ENCODE measurements around the gene SERF2. TPM values are rescaled to one million over a fixed set of nuclear protein-coding genes. Genes with fewer than 3 reads are reported as not detected.

The SERF2 gene
- 499 to 671 TPM (median 600 TPM) in 5 replicates for total RNA-seq (2022; extraction: Qiagen RNA extraction)

GRCh38 chr15:43791993-43792760 is at the start of gene SERF2:
Gene SERF2 (plus strand): TSS chr15:43792320. CDS start chr15:43792377, 57 bp downstream.

GRCh38 chr15:43746245-43746902 is 45.7 kb upstream of the SERF2 start, which contains the start of gene PDIA3:
Gene PDIA3 (plus strand): TSS chr15:43746438. CDS start chr15:43746540, 102 bp downstream.

DNA sequence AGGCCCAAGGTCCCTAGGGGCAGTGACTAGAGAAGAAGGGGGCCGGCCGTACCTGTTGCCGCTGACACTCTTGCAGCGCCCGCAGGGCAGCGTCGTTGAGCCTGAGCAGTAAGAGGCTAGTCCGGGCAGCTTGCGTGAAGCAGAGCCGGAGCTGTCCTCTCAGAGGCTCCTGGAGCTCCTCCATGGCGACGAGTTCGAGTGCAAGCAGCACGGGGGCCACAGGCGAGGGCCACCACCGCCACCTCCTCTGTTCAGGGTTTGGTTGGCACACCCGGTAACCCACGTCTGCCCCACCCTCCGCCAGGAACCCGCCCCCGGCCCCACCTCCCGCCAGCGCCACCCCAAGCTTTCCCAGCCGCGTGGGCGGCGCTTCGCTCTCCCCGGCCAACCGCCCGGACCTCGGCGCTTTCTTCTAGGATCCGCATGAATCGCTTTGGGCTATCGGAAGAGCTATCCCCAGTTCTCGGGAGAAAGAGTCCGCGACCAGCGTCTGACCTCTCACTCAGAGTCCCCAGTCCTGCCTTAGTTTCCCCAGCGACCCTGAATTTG is 15.3 kb upstream of the SERF2 start, which contains the start of gene ELL3:
Gene ELL3, minus strand, starts transcription at position 249 of the 549 bp plus-strand sequence. Its CDS starts 65 bp downstream, at position 184.

GRCh38 chr15:43799945-43800285 is 7.8 kb downstream of the SERF2 start, which contains the start of gene SERINC4:
Gene SERINC4 (minus strand): TSS chr15:43800220. CDS start chr15:43799986, 234 bp downstream.

DNA sequence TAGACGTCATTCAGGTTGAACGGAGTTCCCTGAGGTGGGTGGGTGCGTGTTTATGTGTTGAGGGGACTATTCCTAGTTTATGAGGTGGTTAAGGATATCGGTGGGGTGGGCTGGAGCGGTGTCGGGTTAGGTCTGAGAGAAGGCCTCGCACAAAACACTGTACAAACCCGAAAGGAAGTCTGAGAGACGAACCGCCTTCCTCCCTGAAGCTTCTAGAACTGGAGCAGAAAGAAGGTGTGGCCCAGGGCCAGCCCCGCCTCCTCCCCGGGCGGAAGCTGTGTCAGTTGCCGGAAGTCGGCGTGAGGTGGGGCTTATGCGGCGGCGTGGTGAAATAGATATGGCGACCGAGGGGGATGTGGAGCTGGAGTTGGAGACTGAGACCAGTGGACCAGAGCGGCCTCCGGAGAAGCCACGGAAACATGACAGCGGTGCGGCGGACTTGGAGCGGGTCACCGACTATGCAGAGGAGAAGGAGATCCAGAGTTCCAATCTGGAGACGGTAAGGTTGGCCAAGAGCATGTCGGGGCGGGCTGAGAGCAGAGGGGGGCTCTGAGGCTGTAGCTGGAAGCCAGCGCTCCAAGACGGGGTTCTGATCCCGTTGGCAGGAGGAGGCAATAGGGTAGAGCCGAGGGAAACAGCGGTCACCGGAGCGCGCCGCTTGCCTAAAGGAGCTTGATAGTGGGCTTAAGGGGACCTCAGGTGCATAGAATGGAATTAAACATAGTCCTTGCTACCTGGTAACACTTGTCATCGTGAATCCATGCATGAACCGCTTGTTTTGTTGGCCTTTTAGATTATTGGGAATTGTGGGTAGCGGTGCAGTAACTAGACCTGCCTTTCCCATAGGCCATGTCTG is 8.4 kb downstream of the SERF2 start, which contains the start of gene HYPK:
Gene HYPK, plus strand, starts transcription at position 314 of the 856 bp plus-strand sequence. Its CDS starts 24 bp downstream, at position 338.

GRCh38 chr15:43824302-43825246 is 32.5 kb downstream of the SERF2 start, which contains the start of gene MFAP1:
Gene MFAP1 (minus strand): TSS chr15:43824690. CDS start chr15:43824569, 121 bp downstream.

DNA sequence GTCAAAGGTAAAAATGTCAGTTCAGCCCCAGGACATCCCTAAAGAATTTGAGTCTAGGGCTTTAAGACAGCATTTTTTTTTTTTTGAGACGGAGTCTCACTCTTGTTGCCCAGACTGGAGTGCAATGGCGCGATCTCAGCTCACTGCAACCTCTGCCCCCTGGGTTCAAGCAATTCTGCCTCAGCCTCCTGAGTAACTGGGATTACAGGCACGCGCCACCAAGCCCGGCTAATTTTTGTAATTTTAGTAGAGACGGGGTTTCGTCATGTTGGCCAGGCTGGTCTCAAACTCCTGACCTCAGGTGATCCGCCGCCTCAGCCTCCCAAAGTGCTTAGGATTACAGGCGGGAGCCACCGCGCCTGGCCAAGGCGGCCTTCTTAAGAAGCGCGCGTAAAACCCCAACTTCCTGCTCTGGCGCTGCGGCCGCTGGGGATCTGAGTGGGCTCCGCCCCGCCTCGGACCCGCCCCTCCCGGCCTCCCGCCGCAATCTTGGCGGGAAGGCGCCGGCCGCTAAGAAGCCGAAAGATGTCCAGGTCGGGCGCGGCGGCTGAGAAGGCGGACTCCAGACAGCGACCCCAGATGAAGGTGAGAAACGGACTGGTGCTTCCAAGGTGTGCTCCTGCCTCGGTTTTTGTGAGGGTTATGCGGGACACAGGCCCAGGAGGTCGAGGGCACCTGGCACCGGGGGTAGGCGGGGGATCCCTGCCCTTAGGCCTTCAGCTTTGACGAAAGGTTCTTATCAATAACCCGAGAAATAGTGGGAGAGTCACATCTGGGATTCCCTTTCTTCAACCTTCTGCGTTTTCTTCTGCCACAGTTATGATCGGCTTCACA is 34.6 kb downstream of the SERF2 start, which contains the start of gene WDR76:
Gene WDR76, plus strand, starts transcription at position 495 of the 834 bp plus-strand sequence. Its CDS starts 31 bp downstream, at position 526.

Other genes with a start within 250 kb of the SERF2 start
- 4.7 to 7.8 TPM (median 5.4 TPM) in 5 replicates for gene PPIP5K1, start 202.1 kb upstream of the SERF2 start, total RNA-seq (2022; extraction: Qiagen RNA extraction)
- 2.4 to 5.3 TPM (median 3.9 TPM) in 5 replicates for gene CKMT1B, start 198.3 kb upstream of the SERF2 start, total RNA-seq (2022; extraction: Qiagen RNA extraction)
- 0.04 to 0.15 TPM (median 0.08 TPM) in 5 replicates for gene STRC, start 173.5 kb upstream of the SERF2 start, total RNA-seq (2022; extraction: Qiagen RNA extraction)
- 0.17 to 1.8 TPM (median 0.86 TPM) in 5 replicates for gene CATSPER2, start 143.5 kb upstream of the SERF2 start, total RNA-seq (2022; extraction: Qiagen RNA extraction)
- gene CKMT1A, start 98.5 kb upstream of the SERF2 start, total RNA-seq (2022; extraction: Qiagen RNA extraction): 2.4 to 3.3 TPM (median 2.8 TPM) in 5 replicates
- 299 to 388 TPM (median 334 TPM) in 5 replicates for gene PDIA3, start 45.9 kb upstream of the SERF2 start, total RNA-seq (2022; extraction: Qiagen RNA extraction)
- gene ELL3, start 15.4 kb upstream of the SERF2 start, total RNA-seq (2022; extraction: Qiagen RNA extraction): 0.95 to 2.0 TPM (median 1.4 TPM) in 5 replicates
- gene SERINC4, start 7.9 kb downstream of the SERF2 start, total RNA-seq (2022; extraction: Qiagen RNA extraction): 0.06 to 0.15 TPM (median 0.09 TPM) in 5 replicates
- 4.1 to 8.8 TPM (median 5.6 TPM) in 5 replicates for gene HYPK, start 8.3 kb downstream of the SERF2 start, total RNA-seq (2022; extraction: Qiagen RNA extraction)
- 25.8 to 27.6 TPM (median 26.3 TPM) in 5 replicates for gene MFAP1, start 32.4 kb downstream of the SERF2 start, total RNA-seq (2022; extraction: Qiagen RNA extraction)
- gene WDR76, start 34.7 kb downstream of the SERF2 start, total RNA-seq (2022; extraction: Qiagen RNA extraction): 12.0 to 14.7 TPM (median 12.7 TPM) in 5 replicates